Measurements from ENCODE around the gene PHLDA2. TPM values are rescaled to one million over a fixed set of nuclear protein-coding genes. Genes with fewer than 3 reads are reported as not detected.

Gene PHLDA2
- polyA plus RNA-seq, 1 of the 3 experiments (the other 2 are of a cell fraction), result 23.6 TPM

GRCh38 chr11:2976294-2977063 lies 47.3 kb upstream of the PHLDA2 start (continued):
- no peak for TF ChIP-seq POLR2AphosphoS5 (IDR thresholded peaks at IDR 0.05; ENCODE audit: low read depth, low read length)
- TF ChIP-seq RCOR1 (IDR thresholded peaks at IDR 0.05; ENCODE audit: low read length), result no peak
- no peak for TF ChIP-seq MEF2A (IDR thresholded peaks at IDR 0.05; ENCODE audit: borderline replicate concordance, low read depth)
- TF ChIP-seq GABPA (IDR thresholded peaks at IDR 0.05; ENCODE audit: low read depth), result no peak
- TF ChIP-seq RAD21 (IDR thresholded peaks at IDR 0.05; ENCODE audit: low read length), result no peak
- TF ChIP-seq ZBTB33 (IDR thresholded peaks at IDR 0.05; ENCODE audit: borderline replicate concordance, low read depth), result no peak
- TF ChIP-seq TAF1 (IDR thresholded peaks at IDR 0.05; ENCODE audit: borderline replicate concordance, low read depth, low read length), result no peak
- TF ChIP-seq NFIC (IDR thresholded peaks at IDR 0.05; ENCODE audit: borderline replicate concordance), result no peak

GRCh38 chr11:2975594-2975993 lies 46.4 kb upstream of the PHLDA2 start:
- ChIA-PET CTCF (interaction anchor here (0.6 to 3.8 kb wide), 17 partner anchors 10 to 242 kb away, joined by 3 to 29 read pairs (median 7); no protein-coding TSS in a partner anchor), POLR2A (no interaction called here)
- no peak overlapping the region for H3K4me2 ChIP-seq
- H4K20me1 ChIP-seq (ENCODE audit: insufficient read depth), result peaks cover 39% of the 10 kb centered on the region
- H3K9me2 ChIP-seq, result no peaks in the 10 kb centered on the region
- H3K4me3 ChIP-seq (ENCODE audit: low read depth in 2 of 2, low read length in 1 of 2), result no peak overlapping the region
- H3K36me3 ChIP-seq (replicated peaks in 1 of 2; ENCODE audit: control insufficient read depth in 1 of 2, insufficient read depth in 2 of 2, low read length in 1 of 2), result peaks cover 61 to 69% of the 10 kb centered on the region in 2 experiments
- no peaks in the 10 kb centered on the region for H3K4me1 ChIP-seq (ENCODE audit: control insufficient read depth in 1 of 2, insufficient read depth in 2 of 2, low read depth in 1 of 2, low read length in 1 of 2)
- H3K9ac ChIP-seq, result no peak overlapping the region
- TF ChIP-seq SMC3 (IDR thresholded peaks at IDR 0.05; ENCODE audit: low read depth, low read length), result peak; percentile 47
- TF ChIP-seq CTCF (IDR thresholded peaks at IDR 0.05), result peak; percentile 53
- peak; percentile 70 for TF ChIP-seq RAD21 (IDR thresholded peaks at IDR 0.05; ENCODE audit: low read length)
- TF ChIP-seq POLR2AphosphoS5 (IDR thresholded peaks at IDR 0.05; ENCODE audit: low read depth, low read length), result no peak
- 87% methylated on average over 4 of the region's 4 CpGs for WGBS (ENCODE audit: low lambda C conversion rate)
- no peaks in the 10 kb centered on the region for H3F3A ChIP-seq (replicated peaks; ENCODE audit: insufficient read depth)
- H2AFZ ChIP-seq (ENCODE audit: low read depth), result no peak overlapping the region
- no peaks in the 10 kb centered on the region for H3K9me3 ChIP-seq
- H3K27me3 ChIP-seq (ENCODE audit: insufficient read depth), result no peaks in the 10 kb centered on the region
- H3K79me2 ChIP-seq (ENCODE audit: insufficient read depth), result peaks cover 94% of the 10 kb centered on the region
- peak; percentile 44 for DNase-seq
- H3K27ac ChIP-seq (ENCODE audit: low read depth in 2 of 2, low read length in 1 of 2), result no peak overlapping the region

- Histone ChIP-seq H4K20me1 (ENCODE audit: insufficient read depth) (peaks cover 30% of the 10 kb centered on the region), H3K4me1 (ENCODE audit: control insufficient read depth in 1 of 2, insufficient read depth in 2 of 2, low read depth in 1 of 2, low read length in 1 of 2) (no peaks in the 10 kb centered on the region), H3K9me3 (no peaks in the 10 kb centered on the region), H3K79me2 (ENCODE audit: insufficient read depth) (peaks cover 89% of the 10 kb centered on the region), H3K27ac (ENCODE audit: low read depth in 2 of 2, low read length in 1 of 2) (no peak overlapping the region), H3K9ac (no peak overlapping the region), H3K36me3 (replicated peaks in 1 of 2; ENCODE audit: control insufficient read depth in 1 of 2, insufficient read depth in 2 of 2, low read length in 1 of 2) (peaks cover 67 to 82% of the 10 kb centered on the region in 2 experiments), H3F3A (replicated peaks; ENCODE audit: insufficient read depth) (no peaks in the 10 kb centered on the region), H2AFZ (ENCODE audit: low read depth) (no peak overlapping the region), H3K27me3 (ENCODE audit: insufficient read depth) (no peaks in the 10 kb centered on the region), H3K4me3 (ENCODE audit: low read depth in 2 of 2, low read length in 1 of 2) (no peak overlapping the region), H3K4me2 (no peak overlapping the region), H3K9me2 (no peaks in the 10 kb centered on the region)
- DNase-seq, result no peak
- ChIA-PET CTCF (interaction anchor here (1.3 to 3.8 kb wide), 6 partner anchors 14 to 243 kb away, joined by 3 to 29 read pairs (median 10); no protein-coding TSS in a partner anchor), POLR2A (no interaction called here)
- 93% methylated on average over 3 of the region's 3 CpGs for WGBS (ENCODE audit: low lambda C conversion rate)
- TF ChIP-seq EP300 (IDR thresholded peaks at IDR 0.05; ENCODE audit: borderline replicate concordance in 1 of 2, low read depth in 1 of 2, low read length in 1 of 2) (no peak), RFX5 (IDR thresholded peaks at IDR 0.05; ENCODE audit: low read length) (no peak), FOSL2 (IDR thresholded peaks at IDR 0.05; ENCODE audit: borderline replicate concordance, low read depth) (no peak), MEF2A (IDR thresholded peaks at IDR 0.05; ENCODE audit: borderline replicate concordance, low read depth) (no peak), CTCF (IDR thresholded peaks at IDR 0.05) (no peak), IRF3 (IDR thresholded peaks at IDR 0.05; ENCODE audit: low read depth, low read length) (no peak), MAX (IDR thresholded peaks at IDR 0.05; ENCODE audit: low read depth) (no peak), RAD21 (IDR thresholded peaks at IDR 0.05; ENCODE audit: low read length) (no peak), SMC3 (IDR thresholded peaks at IDR 0.05; ENCODE audit: low read depth, low read length) (no peak), TEAD4 (IDR thresholded peaks at IDR 0.05; ENCODE audit: borderline replicate concordance, insufficient read depth) (no peak)
Observed at GRCh38 chr11:2974272-2974671, 45.1 kb upstream of the PHLDA2 start.
